ENCODE measurements around the gene DVL1.

The DVL1 gene

GRCh38 chr1:1295154-1295923, 53.9 kb downstream of the DVL1 start:
- no peak for DNase-seq

- no peak for DNase-seq
These were observed 54.8 kb downstream of the DVL1 start for GRCh38 chr1:1294250-1294890.

GRCh38 chr1:1293263-1294249, 55.7 kb downstream of the DVL1 start:
- DNase-seq = no peak

GRCh38 chr1:1292851-1293250, 56.4 kb downstream of the DVL1 start:
- DNase-seq = no peak

GRCh38 chr1:1292442-1292779, 56.8 kb downstream of the DVL1 start:
- no peak for DNase-seq

- DNase-seq = peak; percentile 81
These were observed 57.4 kb downstream of the DVL1 start for GRCh38 chr1:1291548-1292441.

- no peak for DNase-seq
These were observed 58.1 kb downstream of the DVL1 start for GRCh38 chr1:1291023-1291528.

- DNase-seq = peak; percentile 64
These were observed 58.9 kb downstream of the DVL1 start for GRCh38 chr1:1290238-1290731.

GRCh38 chr1:1287288-1288110, 61.7 kb downstream of the DVL1 start:
- DNase-seq = no peak

GRCh38 chr1:1286313-1287261, 62.6 kb downstream of the DVL1 start:
- no peak for DNase-seq

GRCh38 chr1:1285611-1286311, 63.5 kb downstream of the DVL1 start:
- DNase-seq = no peak
